ENCODE measurements around the gene LDHD. TPM values are rescaled to one million over a fixed set of nuclear protein-coding genes. Genes with fewer than 3 reads are reported as not detected.

Gene LDHD
- total and polyA plus RNA-seq, 10 of the 15 experiments (the other 5 are each of a cell fraction or from before 2014, with no cell fraction given): 0.10 to 0.12 TPM; not detected in 8

DNA sequence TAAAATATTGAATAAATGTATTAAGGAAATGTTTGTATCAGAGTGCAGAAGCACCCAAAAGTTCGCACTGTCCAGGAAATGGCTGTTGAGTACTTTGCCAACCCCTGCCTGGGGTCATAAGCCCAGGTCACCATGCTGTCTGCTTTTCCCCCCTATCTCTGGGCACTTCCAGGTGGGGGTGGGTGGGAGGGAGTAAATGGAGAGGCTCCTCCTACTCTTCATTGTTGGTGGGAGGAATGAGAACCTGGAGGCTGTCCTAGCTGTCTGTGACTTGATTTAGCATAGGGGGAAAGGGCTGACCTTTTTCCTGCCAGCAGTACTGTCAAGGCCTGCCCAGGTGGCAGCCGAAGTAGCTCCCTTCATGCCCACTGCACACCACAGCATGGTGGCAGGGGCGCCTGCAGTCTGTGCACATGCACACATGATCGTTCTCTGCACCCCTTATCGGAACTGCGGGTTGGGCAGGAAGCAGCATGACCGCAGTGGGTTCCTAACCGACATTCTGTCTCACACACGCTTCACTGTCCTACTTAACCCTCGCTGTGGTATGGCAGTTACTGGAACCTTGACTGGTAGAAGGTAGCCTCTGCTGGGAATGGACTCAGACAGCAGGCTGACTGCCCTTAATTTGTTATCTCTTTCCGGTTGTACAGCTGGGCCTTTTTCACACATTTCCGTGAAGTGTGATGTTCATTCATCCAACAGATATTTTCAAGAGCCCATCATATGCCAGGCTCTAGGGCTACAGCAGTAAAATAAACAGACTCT lies 41.5 kb downstream of the LDHD start (continued):
- TF ChIP-seq, protein P1, sequence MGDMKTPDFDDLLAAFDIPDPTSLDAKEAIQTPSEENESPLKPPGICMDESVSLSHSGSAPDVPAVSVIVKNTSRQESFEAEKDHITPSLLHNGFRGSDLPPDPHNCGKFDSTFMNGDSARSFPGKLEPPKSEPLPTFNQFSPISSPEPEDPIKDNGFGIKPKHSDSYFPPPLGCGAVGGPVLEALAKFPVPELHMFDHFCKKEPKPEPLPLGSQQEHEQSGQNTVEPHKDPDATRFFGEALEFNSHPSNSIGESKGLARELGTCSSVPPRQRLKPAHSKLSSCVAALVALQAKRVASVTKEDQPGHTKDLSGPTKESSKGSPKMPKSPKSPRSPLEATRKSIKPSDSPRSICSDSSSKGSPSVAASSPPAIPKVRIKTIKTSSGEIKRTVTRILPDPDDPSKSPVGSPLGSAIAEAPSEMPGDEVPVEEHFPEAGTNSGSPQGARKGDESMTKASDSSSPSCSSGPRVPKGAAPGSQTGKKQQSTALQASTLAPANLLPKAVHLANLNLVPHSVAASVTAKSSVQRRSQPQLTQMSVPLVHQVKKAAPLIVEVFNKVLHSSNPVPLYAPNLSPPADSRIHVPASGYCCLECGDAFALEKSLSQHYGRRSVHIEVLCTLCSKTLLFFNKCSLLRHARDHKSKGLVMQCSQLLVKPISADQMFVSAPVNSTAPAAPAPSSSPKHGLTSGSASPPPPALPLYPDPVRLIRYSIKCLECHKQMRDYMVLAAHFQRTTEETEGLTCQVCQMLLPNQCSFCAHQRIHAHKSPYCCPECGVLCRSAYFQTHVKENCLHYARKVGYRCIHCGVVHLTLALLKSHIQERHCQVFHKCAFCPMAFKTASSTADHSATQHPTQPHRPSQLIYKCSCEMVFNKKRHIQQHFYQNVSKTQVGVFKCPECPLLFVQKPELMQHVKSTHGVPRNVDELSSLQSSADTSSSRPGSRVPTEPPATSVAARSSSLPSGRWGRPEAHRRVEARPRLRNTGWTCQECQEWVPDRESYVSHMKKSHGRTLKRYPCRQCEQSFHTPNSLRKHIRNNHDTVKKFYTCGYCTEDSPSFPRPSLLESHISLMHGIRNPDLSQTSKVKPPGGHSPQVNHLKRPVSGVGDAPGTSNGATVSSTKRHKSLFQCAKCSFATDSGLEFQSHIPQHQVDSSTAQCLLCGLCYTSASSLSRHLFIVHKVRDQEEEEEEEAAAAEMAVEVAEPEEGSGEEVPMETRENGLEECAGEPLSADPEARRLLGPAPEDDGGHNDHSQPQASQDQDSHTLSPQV (IDR thresholded peaks at IDR 0.05): no peak
- TF ChIP-seq SUPT20H (IDR thresholded peaks at IDR 0.05; ENCODE audit: borderline replicate concordance, control insufficient read depth, low read depth, low read length) (no peak), CHD4 (IDR thresholded peaks at IDR 0.05) (no peak), ZNF622 (IDR thresholded peaks at IDR 0.05) (no peak), SMAD1 (IDR thresholded peaks at IDR 0.05; ENCODE audit: low read depth, partially characterized antibody) (no peak), SMC3 (IDR thresholded peaks at IDR 0.05; ENCODE audit: borderline replicate concordance, low read length) (no peak), NR2C1 (IDR thresholded peaks at IDR 0.05) (no peak), ASH2L (IDR thresholded peaks at IDR 0.05; ENCODE audit: borderline replicate concordance, low read depth) (no peak)
- TF ChIP-seq, protein P2, sequence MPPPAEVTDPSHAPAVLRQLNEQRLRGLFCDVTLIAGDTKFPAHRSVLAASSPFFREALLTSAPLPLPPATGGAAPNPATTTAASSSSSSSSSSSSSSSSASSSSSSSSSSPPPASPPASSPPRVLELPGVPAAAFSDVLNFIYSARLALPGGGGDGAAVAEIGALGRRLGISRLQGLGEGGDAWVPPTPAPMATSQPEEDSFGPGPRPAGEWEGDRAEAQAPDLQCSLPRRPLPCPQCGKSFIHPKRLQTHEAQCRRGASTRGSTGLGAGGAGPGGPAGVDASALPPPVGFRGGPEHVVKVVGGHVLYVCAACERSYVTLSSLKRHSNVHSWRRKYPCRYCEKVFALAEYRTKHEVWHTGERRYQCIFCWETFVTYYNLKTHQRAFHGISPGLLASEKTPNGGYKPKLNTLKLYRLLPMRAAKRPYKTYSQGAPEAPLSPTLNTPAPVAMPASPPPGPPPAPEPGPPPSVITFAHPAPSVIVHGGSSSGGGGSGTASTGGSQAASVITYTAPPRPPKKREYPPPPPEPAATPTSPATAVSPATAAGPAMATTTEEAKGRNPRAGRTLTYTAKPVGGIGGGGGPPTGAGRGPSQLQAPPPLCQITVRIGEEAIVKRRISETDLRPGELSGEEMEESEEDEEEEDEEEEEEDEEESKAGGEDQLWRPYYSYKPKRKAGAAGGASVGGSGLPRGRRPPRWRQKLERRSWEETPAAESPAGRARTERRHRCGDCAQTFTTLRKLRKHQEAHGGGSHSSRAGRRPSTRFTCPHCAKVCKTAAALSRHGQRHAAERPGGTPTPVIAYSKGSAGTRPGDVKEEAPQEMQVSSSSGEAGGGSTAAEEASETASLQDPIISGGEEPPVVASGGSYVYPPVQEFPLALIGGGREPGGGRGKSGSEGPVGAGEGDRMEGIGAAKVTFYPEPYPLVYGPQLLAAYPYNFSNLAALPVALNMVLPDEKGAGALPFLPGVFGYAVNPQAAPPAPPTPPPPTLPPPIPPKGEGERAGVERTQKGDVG (CRISPR knock-in tag; IDR thresholded peaks at IDR 0.05): no peak
